HG03103 (cell line): ENCODE results near the gene RNF207.

Experiments used
- ATAC-seq: cut with Tn5 transposase; IDR thresholded peaks from one replicate; pipeline ENCODE4 v1.9.1; 2021; ENCODE audit warnings: low read depth; ENCODE audit not compliant: unreplicated experiment

The RNF207 gene

GRCh38 chr1:6224718-6225117 is 18.8 kb downstream of the RNF207 start:
- ATAC-seq = no peak

GRCh38 chr1:6225651-6226050 is 19.7 kb downstream of the RNF207 start:
- ATAC-seq = no peak

GRCh38 chr1:6233376-6233775 is 27.5 kb downstream of the RNF207 start:
- no peak for ATAC-seq

- no peak for ATAC-seq
Observed at GRCh38 chr1:6234502-6235295, 28.8 kb downstream of the RNF207 start.

- ATAC-seq = peak; percentile 20
Observed at GRCh38 chr1:6235296-6235677, 29.4 kb downstream of the RNF207 start.

- ATAC-seq = no peak
Observed at GRCh38 chr1:6237093-6237492, 31.2 kb downstream of the RNF207 start.

- no peak for ATAC-seq
Observed at GRCh38 chr1:6239213-6239752, 33.4 kb downstream of the RNF207 start.

- no peak for ATAC-seq
Observed at GRCh38 chr1:6239950-6240768, 34.2 kb downstream of the RNF207 start.

GRCh38 chr1:6241107-6241886 is 35.4 kb downstream of the RNF207 start:
- ATAC-seq = no peak

- ATAC-seq = no peak
Observed at GRCh38 chr1:6241887-6242740, 36.2 kb downstream of the RNF207 start.

- ATAC-seq = no peak
Observed at GRCh38 chr1:6243053-6243834, 37.3 kb downstream of the RNF207 start.

GRCh38 chr1:6243993-6244392 is 38.1 kb downstream of the RNF207 start, which contains the start of gene HES3:
Gene HES3, plus strand, starts transcription at chr1:6244179. Its CDS starts 187 bp downstream, at chr1:6244366.
- ATAC-seq = no peak

GRCh38 chr1:6244401-6245049 is 38.6 kb downstream of the RNF207 start:
- ATAC-seq = no peak

GRCh38 chr1:6245086-6245868 is 39.4 kb downstream of the RNF207 start:
- no peak for ATAC-seq

- no peak for ATAC-seq
Observed at GRCh38 chr1:6245869-6246496, 40.1 kb downstream of the RNF207 start.

GRCh38 chr1:6246497-6247467 is 40.9 kb downstream of the RNF207 start:
- ATAC-seq = no peak
